OCI-M2 (cell line): ENCODE results near the gene DNAH12.
"Not testable (repeated sequence)": the region's sequence is repeated elsewhere in the genome, so short reads cannot be mapped to it uniquely, and the experiment has no call there.

Source experiments
- DNase-seq: peaks from one replicate; lab custom pipeline; 2025; ENCODE audit not compliant: unreplicated experiment; lab: John Stamatoyannopoulos, UW

The DNAH12 gene

GRCh38 chr3:57530071-57530608 lies 14.0 kb downstream of the DNAH12 start:
- DNase-seq: no peak

GRCh38 chr3:57518276-57518915 lies 25.7 kb downstream of the DNAH12 start:
- DNase-seq: no peak

DNA sequence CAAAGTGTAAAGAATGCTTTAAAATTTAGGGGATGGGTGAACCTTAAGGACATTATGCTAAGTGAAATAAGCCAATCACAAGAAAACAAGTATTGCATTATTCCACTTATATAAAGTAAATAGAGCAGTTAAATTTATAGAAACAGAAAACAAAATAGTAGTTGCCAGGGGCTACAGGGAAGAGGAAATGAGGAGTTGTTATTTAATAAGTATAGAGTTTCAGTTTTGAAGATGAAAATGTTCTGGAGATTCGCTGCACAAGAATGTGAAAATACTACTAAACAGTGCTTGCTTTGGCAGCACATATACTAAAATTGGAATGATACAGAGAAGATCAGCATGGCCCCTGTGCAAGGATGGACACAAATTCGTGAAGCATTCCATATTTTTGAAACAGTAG lies 32.0 kb downstream of the DNAH12 start:
- no peak for DNase-seq

DNA sequence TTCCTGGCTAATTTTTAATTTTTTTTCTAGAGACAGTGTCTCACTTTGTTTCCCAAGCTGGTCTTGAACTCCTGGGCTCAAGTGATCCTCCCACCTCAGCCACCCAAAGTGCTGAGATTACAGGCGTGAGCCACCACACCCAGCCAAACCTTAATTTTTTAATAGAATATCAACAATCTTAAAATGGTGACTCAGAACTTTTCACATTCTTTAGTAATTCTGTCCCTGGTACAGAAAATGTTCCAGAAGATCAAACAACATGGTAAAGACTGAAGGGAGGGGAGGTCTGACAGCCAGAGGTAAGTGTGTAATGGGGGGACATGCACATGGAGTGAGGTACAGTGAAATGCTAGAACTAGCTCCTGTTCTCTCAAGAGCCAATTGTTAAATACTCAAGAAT lies 38.2 kb downstream of the DNAH12 start:
- DNase-seq: no peak

- no peak for DNase-seq
Observed at GRCh38 chr3:57500506-57500905, 43.6 kb downstream of the DNAH12 start.

GRCh38 chr3:57497904-57498303 lies 46.2 kb downstream of the DNAH12 start:
- DNase-seq: no peak

GRCh38 chr3:57484563-57484962 lies 59.6 kb downstream of the DNAH12 start:
- DNase-seq: no peak

- not testable (repeated sequence) for DNase-seq
Observed at GRCh38 chr3:57477193-57477592, 67.0 kb downstream of the DNAH12 start.

- no peak for DNase-seq
Observed at GRCh38 chr3:57464801-57465200, 79.3 kb downstream of the DNAH12 start.

GRCh38 chr3:57464011-57464410 lies 80.1 kb downstream of the DNAH12 start:
- DNase-seq: no peak

- DNase-seq: no peak
Observed at GRCh38 chr3:57451150-57451846, 92.8 kb downstream of the DNAH12 start.

DNA sequence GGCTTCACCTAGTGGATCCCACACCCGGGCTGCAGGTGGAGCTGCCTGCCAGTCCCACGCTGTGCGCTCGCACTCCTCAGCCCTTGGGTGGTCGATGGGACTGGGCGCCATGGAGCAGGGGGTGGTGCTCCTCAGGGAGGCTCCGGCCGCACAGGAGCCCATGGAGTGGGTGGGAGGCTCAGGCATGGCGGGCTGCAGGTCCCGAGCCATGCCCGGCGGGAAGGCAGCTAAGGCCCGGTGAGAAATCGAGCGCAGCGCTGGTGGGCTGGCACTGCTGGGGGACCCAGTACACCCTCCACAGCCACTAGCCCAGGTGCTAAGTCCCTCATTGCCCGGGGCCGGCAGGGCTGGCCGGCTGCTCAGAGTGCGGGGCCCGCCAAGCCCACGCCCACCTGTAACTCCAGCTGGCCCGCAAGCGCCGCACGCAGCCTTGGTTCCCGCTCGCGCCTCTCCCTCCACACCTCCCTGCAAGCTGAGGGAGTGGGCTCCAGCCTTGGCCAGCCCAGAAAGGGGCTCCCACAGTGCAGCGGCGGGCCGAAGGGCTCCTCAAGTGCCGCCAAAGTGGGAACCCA lies 94.8 kb downstream of the DNAH12 start:
- not testable (repeated sequence) for DNase-seq

- not testable (repeated sequence) for DNase-seq
Observed at GRCh38 chr3:57448489-57448888, 95.7 kb downstream of the DNAH12 start.

- no peak for DNase-seq
Observed at GRCh38 chr3:57446318-57446841, 97.8 kb downstream of the DNAH12 start.

GRCh38 chr3:57444469-57444868 lies 99.7 kb downstream of the DNAH12 start:
- DNase-seq: no peak

DNA sequence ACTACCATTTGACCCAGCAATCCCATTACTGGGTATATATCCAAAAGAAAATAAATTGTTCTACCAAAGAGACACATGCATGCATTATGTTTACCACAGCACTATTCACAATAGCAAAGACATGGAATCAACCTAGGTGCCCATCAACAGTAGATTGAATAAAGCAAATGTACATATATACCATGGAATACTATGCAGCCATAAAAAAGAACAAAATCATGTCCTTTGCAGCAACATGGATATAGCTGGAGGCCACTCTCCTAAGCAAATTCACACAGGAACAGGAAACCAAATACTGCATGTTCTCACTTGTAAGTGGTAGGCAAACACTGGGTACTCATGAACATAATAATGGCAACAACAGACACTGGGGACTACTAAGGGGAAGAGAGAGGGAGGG lies 104.0 kb downstream of the DNAH12 start:
- DNase-seq: not testable (repeated sequence)

DNA sequence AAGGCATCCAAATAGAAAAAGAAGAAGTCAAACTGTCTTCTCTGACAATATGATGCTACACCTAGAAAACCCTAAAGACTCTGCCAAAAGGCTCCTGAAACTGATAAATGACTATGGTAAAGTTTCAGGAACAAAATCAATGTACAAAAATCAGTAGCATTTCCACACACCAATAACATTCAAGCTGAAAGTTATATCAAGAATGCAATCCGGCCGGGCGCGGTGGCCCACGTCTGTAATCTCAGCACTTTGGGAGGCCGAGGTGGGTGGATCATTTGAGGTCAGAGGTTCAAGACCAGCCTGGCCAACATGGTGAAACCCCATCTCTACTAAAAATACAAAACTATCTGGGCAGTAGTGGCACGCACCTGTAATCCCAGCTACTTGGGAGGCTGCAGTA lies 105.7 kb downstream of the DNAH12 start:
- not testable (repeated sequence) for DNase-seq

DNA sequence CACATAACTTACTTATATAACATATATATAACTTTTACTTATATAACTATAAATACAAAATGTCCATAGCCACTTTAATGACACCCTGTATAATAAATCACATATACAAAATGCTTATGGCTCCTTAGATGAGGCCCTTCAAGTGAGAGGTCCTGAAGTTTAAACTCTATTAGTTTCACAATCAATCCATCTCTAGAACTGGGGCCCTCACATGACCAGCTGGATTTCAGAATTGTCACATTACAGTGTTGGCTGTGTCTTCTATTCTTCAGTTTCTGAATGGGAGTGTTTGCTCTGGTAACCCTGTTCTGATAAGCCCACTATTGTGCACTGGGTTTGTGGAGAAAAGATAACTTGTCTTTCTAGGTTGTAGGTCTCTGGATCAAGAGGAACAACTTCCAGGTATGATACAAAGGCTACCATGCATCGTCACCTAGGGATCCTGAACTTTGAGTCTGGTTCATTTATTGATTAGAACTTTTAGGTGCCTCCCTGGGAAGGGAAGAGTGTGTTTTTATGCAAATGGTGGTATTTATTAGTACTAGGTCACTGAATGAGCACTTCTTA lies 107.9 kb downstream of the DNAH12 start:
- DNase-seq: no peak

GRCh38 chr3:57434041-57434440 lies 110.1 kb downstream of the DNAH12 start:
- no peak for DNase-seq

DNA sequence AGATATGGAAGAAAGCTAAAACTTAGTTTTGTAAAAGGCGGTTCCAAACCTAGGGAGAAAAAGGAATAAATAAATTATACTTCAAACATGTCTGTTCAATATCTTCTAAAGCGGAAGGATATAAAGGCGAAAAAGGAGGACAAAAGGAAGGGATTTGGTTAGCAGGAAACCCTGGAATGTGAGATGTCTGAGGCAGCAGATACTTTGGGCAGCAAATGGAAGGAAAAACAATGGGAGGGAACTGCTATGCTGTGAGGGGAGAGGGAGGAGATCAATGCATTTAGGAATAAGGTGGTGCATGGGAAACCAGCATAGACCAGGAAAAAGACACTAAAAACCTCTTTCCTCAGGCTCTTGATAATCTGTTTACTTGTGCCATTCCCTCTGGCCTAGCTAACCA lies 120.8 kb downstream of the DNAH12 start:
- no peak for DNase-seq

- DNase-seq: no peak
Observed at GRCh38 chr3:57421336-57421735, 122.8 kb downstream of the DNAH12 start.

- DNase-seq: no peak
Observed at GRCh38 chr3:57420001-57420400, 124.1 kb downstream of the DNAH12 start.
